ENCODE data around the gene ZRANB3. TPM values are rescaled to one million over a fixed set of nuclear protein-coding genes. Genes with fewer than 3 reads are reported as not detected.

Gene ZRANB3
- total and polyA plus RNA-seq, 2 experiments from 2014 or later, result 3.6 to 10.4 TPM

- H3K27me3 ChIP-seq, result no peaks in the 10 kb centered on the region
- H3K4me1 ChIP-seq (ENCODE audit: insufficient read depth), result peaks cover 11% of the 10 kb centered on the region
- 55% methylated on average over 3 of the region's 3 CpGs for WGBS (ENCODE audit: low lambda C conversion rate, missing lambda C conversion rate)
- H2AFZ ChIP-seq, result peak overlapping the region; percentile 82
- H3K36me3 ChIP-seq (replicated peaks; ENCODE audit: insufficient read depth, low read depth), result no peaks in the 10 kb centered on the region
- TF ChIP-seq EZH2 (IDR thresholded peaks at IDR 0.05; ENCODE audit: borderline replicate concordance) (no peak), CTCF (IDR thresholded peaks at IDR 0.05; ENCODE audit: poor library complexity) (no peak), EZH2phosphoT487 (IDR thresholded peaks at IDR 0.05; ENCODE audit: low read depth, severe bottlenecking, unreplicated experiment) (no peak)
- peak overlapping the region; percentile 38 for H3K4me3 ChIP-seq
- no peaks in the 10 kb centered on the region for H3K9me3 ChIP-seq (ENCODE audit: low read depth)
- DNase-seq (ENCODE audit: low spot score), result no peak
- no peaks in the 10 kb centered on the region for H3K9me2 ChIP-seq (replicated peaks; ENCODE audit: insufficient read depth)
- H3K4me2 ChIP-seq, result peak overlapping the region; percentile 93
- peak overlapping the region; percentile 20 for H3K27ac ChIP-seq
- no peaks in the 10 kb centered on the region for H4K20me1 ChIP-seq (ENCODE audit: insufficient read depth, poor library complexity, severe bottlenecking)
- peaks cover 65% of the 10 kb centered on the region for H3K79me2 ChIP-seq
Measured at GRCh38 chr2:135532581-135532980, 1.6 kb upstream of the ZRANB3 start.

- Histone ChIP-seq H3K9me3 (ENCODE audit: low read depth) (no peaks in the 10 kb centered on the region), H3K36me3 (replicated peaks; ENCODE audit: insufficient read depth, low read depth) (no peaks in the 10 kb centered on the region), H3K4me2 (peak within 1 kb of the TSS; percentile 93), H3K27ac (peak within 1 kb of the TSS; percentile 86), H3K4me3 (peak within 1 kb of the TSS; percentile 46), H3K79me2 (peaks cover 56% of the 10 kb centered on the region), H3K4me1 (ENCODE audit: insufficient read depth) (peaks cover 11% of the 10 kb centered on the region), H3K27me3 (no peaks in the 10 kb centered on the region), H4K20me1 (ENCODE audit: insufficient read depth, poor library complexity, severe bottlenecking) (no peaks in the 10 kb centered on the region), H3K9me2 (replicated peaks; ENCODE audit: insufficient read depth) (no peaks in the 10 kb centered on the region), H2AFZ (peak within 1 kb of the TSS; percentile 82)
- 1% methylated on average over 47 of the region's 75 CpGs for WGBS (ENCODE audit: low lambda C conversion rate, missing lambda C conversion rate)
- TF ChIP-seq EZH2 (IDR thresholded peaks at IDR 0.05; ENCODE audit: borderline replicate concordance), result no peak
- TF ChIP-seq EZH2phosphoT487 (IDR thresholded peaks at IDR 0.05; ENCODE audit: low read depth, severe bottlenecking, unreplicated experiment), result no peak
- TF ChIP-seq CTCF (IDR thresholded peaks at IDR 0.05; ENCODE audit: poor library complexity), result peak; percentile 30
- DNase-seq (ENCODE audit: low spot score), result peak; percentile 99
Measured at GRCh38 chr2:135531231-135532197, 496 bp upstream of the ZRANB3 start, which contains the start of gene R3HDM1. TSS of gene R3HDM1 (plus strand) at chr2:135531484. CDS start at chr2:135604846, 73,362 bp downstream.

GRCh38 chr2:135528006-135528405, 3.0 kb downstream of the ZRANB3 start:
- H3K36me3 ChIP-seq (replicated peaks; ENCODE audit: insufficient read depth, low read depth), result no peaks in the 10 kb centered on the region
- TF ChIP-seq CTCF (IDR thresholded peaks at IDR 0.05; ENCODE audit: poor library complexity) (no peak), EZH2phosphoT487 (IDR thresholded peaks at IDR 0.05; ENCODE audit: low read depth, severe bottlenecking, unreplicated experiment) (no peak), EZH2 (IDR thresholded peaks at IDR 0.05; ENCODE audit: borderline replicate concordance) (no peak)
- H3K27ac ChIP-seq, result no peak overlapping the region
- peaks cover 8% of the 10 kb centered on the region for H3K4me1 ChIP-seq (ENCODE audit: insufficient read depth)
- H2AFZ ChIP-seq, result no peak overlapping the region
- H3K4me2 ChIP-seq, result no peak overlapping the region
- no peak overlapping the region for H3K4me3 ChIP-seq
- DNase-seq (ENCODE audit: low spot score), result no peak
- no peaks in the 10 kb centered on the region for H3K9me2 ChIP-seq (replicated peaks; ENCODE audit: insufficient read depth)
- H4K20me1 ChIP-seq (ENCODE audit: insufficient read depth, poor library complexity, severe bottlenecking), result no peaks in the 10 kb centered on the region
- H3K27me3 ChIP-seq, result no peaks in the 10 kb centered on the region
- WGBS (ENCODE audit: low lambda C conversion rate, missing lambda C conversion rate), result 91% methylated on average over 3 of the region's 3 CpGs
- H3K79me2 ChIP-seq, result peaks cover 25% of the 10 kb centered on the region
- no peaks in the 10 kb centered on the region for H3K9me3 ChIP-seq (ENCODE audit: low read depth)

Measured in hepatocyte (in vitro differentiated cells).